Fibroblast of lung (primary cell): ENCODE measurements around the gene ZNF611. TPM values are rescaled to one million over a fixed set of nuclear protein-coding genes. Genes with fewer than 3 reads are reported as not detected.
"Not testable (repeated sequence)": the region's sequence is repeated elsewhere in the genome, so short reads cannot be mapped to it uniquely, and the experiment has no call there.

Experiments used
- DNase-seq, 2 donors: peaks; one replicate each; pipeline versions ENCODE4 v3.0.0 to v3.0.0-alpha.2; 2010; ENCODE audit warnings: low read depth in 2 of 2
- H2AFZ ChIP-seq: 2 replicates; pipeline ENCODE4 v1.5.1; 2012; ENCODE audit warnings: low read length, control low read depth, inconsistent platforms
- H3K27ac ChIP-seq: 2 replicates; pipeline ENCODE4 v1.5.1; 2011; ENCODE audit warnings: low read length, control low read depth; ENCODE audit not compliant: insufficient read depth
- H3K27me3 ChIP-seq: 2 replicates; pipeline ENCODE4 v1.5.1; 2011; ENCODE audit warnings: mild to moderate bottlenecking, low read length; ENCODE audit not compliant: control insufficient read depth, insufficient read depth
- H3K36me3 ChIP-seq: 2 replicates; pipeline ENCODE4 v1.5.1; 2011; ENCODE audit warnings: low read length; ENCODE audit not compliant: control insufficient read depth, insufficient read depth
- H3K4me1 ChIP-seq: 2 replicates; pipeline ENCODE4 v1.5.1; 2011; ENCODE audit warnings: low read length; ENCODE audit not compliant: control insufficient read depth, insufficient read depth; ENCODE audit errors: extremely low read depth
- H3K4me2 ChIP-seq: 2 replicates; pipeline ENCODE4 v1.5.1; 2011; ENCODE audit warnings: low read length, control low read depth; ENCODE audit not compliant: insufficient read depth; ENCODE audit errors: extremely low read depth
- H3K4me3 ChIP-seq, 4 experiments: fragments of 200-600 bp in 1 of 4; sonication (generic) in 1 of 4; replicated peaks in 1 of 4; 2 replicates each; pipeline ENCODE4 v1.5.1; 2011 to 2016; ENCODE audit warnings: low read length in 4 of 4, low read depth in 3 of 4, mild to moderate bottlenecking in 3 of 4, control low read depth in 2 of 4, inconsistent platforms in 1 of 4, mixed read lengths in 1 of 4; ENCODE audit not compliant: insufficient read depth in 1 of 4; ENCODE audit errors: control extremely low read depth in 1 of 4
- H3K79me2 ChIP-seq: 2 replicates; pipeline ENCODE4 v1.5.1; 2012; ENCODE audit warnings: mild to moderate bottlenecking, low read length, inconsistent platforms; ENCODE audit not compliant: control insufficient read depth, insufficient read depth
- H3K9ac ChIP-seq: 2 replicates; pipeline ENCODE4 v1.5.1; 2011; ENCODE audit warnings: mild to moderate bottlenecking, low read length, control low read depth; ENCODE audit not compliant: insufficient read depth
- H3K9me3 ChIP-seq: 2 replicates; pipeline ENCODE4 v1.5.1; 2012; ENCODE audit warnings: low read depth, low read length; ENCODE audit not compliant: control insufficient read depth, insufficient read depth
- H4K20me1 ChIP-seq: 2 replicates; pipeline ENCODE4 v1.5.1; 2011; ENCODE audit warnings: low read length; ENCODE audit not compliant: control insufficient read depth, insufficient read depth; ENCODE audit errors: extremely low read depth
- EZH2 ChIP-seq: IDR thresholded peaks from 2 replicates; pipeline ENCODE4 v1.5.1; 2012; ENCODE audit warnings: low read length, control low read depth, mild to moderate bottlenecking; ENCODE audit errors: missing control alignments
- polyA plus RNA-seq, 2 donors: library from polyadenylated mRNA; depleted of rRNA in 1 of 2; stranded (reverse) in 1 of 2; unstranded in 1 of 2; fragments of >200 nt; gene quantifications; 2 replicates each; pipeline ENCODE4 v1.2.1, GENCODE V29; 2011 to 2012; ENCODE audit warnings: missing spikeins in 1 of 2
- total RNA-seq: library from RNA; depleted of rRNA; stranded (reverse); fragments of >200 nt; gene quantifications from 2 replicates; pipeline ENCODE4 v1.2.1, GENCODE V29; 2014
- TF ChIP-seq, protein P1 (sequence below), 2 donors: IDR thresholded peaks in 1 of 2; conservative IDR thresholded peaks in 1 of 2; 1 replicate in 1 of 2; 2 replicates in 1 of 2; pipeline ENCODE4 v1.5.1; 2011 to 2012; ENCODE audit warnings: low read length in 2 of 2, control low read depth in 1 of 2, inconsistent platforms in 1 of 2, low read depth in 1 of 2, mild to moderate bottlenecking in 1 of 2

Gene ZNF611
- total and polyA plus RNA-seq, 2 donors (not counting 1 experiment from before 2014, with no cell fraction given), result 6.9 to 14.5 TPM

DNA sequence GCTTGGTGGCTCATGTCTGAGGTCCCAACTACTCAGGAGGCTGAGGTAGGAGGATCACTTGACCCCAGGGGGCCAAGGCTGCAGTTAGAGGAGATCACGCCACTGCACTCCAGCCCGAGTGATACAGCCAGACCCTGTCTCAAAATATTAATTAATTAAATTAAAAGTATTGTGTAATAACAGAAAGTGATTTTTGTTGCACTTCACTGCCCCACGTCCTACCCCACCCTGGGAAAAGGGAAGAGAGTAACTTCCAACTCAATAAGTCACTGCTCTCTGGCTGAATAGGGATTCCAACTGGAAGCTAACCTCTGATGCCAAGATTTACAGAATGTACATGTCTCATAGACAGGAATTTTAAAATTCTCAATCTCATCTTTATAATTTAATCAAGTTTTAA lies 47.2 kb downstream of the ZNF611 start:
- no peak for TF ChIP-seq EZH2
- TF ChIP-seq, protein P1, sequence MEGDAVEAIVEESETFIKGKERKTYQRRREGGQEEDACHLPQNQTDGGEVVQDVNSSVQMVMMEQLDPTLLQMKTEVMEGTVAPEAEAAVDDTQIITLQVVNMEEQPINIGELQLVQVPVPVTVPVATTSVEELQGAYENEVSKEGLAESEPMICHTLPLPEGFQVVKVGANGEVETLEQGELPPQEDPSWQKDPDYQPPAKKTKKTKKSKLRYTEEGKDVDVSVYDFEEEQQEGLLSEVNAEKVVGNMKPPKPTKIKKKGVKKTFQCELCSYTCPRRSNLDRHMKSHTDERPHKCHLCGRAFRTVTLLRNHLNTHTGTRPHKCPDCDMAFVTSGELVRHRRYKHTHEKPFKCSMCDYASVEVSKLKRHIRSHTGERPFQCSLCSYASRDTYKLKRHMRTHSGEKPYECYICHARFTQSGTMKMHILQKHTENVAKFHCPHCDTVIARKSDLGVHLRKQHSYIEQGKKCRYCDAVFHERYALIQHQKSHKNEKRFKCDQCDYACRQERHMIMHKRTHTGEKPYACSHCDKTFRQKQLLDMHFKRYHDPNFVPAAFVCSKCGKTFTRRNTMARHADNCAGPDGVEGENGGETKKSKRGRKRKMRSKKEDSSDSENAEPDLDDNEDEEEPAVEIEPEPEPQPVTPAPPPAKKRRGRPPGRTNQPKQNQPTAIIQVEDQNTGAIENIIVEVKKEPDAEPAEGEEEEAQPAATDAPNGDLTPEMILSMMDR (conservative IDR thresholded peaks at IDR 0.05 in 1 of 2, IDR thresholded peaks at IDR 0.05 in 1 of 2; ENCODE audit: low read depth in 1 of 2, low read length in 2 of 2), result no peak
- H3K4me1 ChIP-seq, result peaks cover 2% of the 10 kb centered on the region
- no peaks in the 10 kb centered on the region for H3K27me3 ChIP-seq
- no peak overlapping the region for H2AFZ ChIP-seq
- no peak overlapping the region for H3K27ac ChIP-seq
- DNase-seq, result no peak
- H3K36me3 ChIP-seq, result peaks cover 2% of the 10 kb centered on the region
- no peak overlapping the region for H3K9ac ChIP-seq
- peaks cover 35% of the 10 kb centered on the region for H3K79me2 ChIP-seq
- no peak overlapping the region for H3K4me2 ChIP-seq
- no peaks in the 10 kb centered on the region for H4K20me1 ChIP-seq
- no peak overlapping the region for H3K4me3 ChIP-seq
- H3K9me3 ChIP-seq, result no peaks in the 10 kb centered on the region

DNA sequence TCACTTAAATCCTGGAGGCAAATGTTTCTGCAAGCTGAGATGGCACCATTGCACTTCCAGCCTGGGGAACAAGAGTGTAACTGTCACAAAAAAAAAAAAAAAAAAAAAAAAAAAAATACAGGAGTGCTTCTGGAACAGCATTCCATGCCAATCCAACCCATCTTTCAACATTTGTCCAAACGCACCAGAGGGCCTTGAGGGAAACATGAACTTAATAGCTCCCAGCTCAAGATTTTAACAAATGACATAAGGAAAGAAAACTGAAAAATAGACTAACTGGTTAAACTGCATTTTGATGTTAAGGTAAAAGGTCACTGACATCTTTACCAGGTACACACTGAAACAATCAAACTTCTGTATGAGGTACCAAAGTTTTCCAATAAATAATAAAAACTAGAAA lies 49.0 kb downstream of the ZNF611 start:
- Histone ChIP-seq H4K20me1 (no peaks in the 10 kb centered on the region), H3K9me3 (no peaks in the 10 kb centered on the region), H3K9ac (no peak overlapping the region), H3K27me3 (no peaks in the 10 kb centered on the region), H3K4me3 (no peak overlapping the region), H2AFZ (no peak overlapping the region), H3K4me2 (no peak overlapping the region), H3K27ac (no peak overlapping the region), H3K4me1 (peaks cover under 1% of the 10 kb centered on the region), H3K79me2 (peaks cover 39% of the 10 kb centered on the region), H3K36me3 (peaks cover 2% of the 10 kb centered on the region)
- no peak for TF ChIP-seq EZH2
- TF ChIP-seq, protein P1 (conservative IDR thresholded peaks at IDR 0.05 in 1 of 2, IDR thresholded peaks at IDR 0.05 in 1 of 2; ENCODE audit: low read depth in 1 of 2, low read length in 2 of 2), result no peak
- no peak for DNase-seq

DNA sequence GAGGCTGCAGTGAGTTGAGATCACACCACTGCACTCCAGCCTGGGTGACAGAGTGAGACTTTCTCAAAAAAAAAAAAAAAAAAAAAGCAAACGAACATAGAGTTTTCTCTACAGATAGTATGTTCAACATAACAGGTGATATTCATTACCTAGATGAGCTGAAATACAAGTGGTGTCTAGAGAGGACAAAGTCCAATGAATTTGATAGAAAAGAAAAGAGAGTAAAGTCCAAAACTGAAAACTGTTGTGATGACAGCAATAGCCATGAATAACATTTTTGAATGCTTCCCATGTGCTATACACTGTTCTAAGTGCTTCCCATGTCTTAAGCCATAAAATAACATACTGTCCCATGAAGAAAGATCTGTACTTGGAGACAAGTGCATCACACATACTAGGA lies 53.6 kb downstream of the ZNF611 start:
- not testable (repeated sequence) for H3K9ac ChIP-seq

More for the DNA sequence above, 53.6 kb downstream of the ZNF611 start:
- H3K4me2 ChIP-seq, H3K36me3 ChIP-seq, H2AFZ ChIP-seq, H3K4me1 ChIP-seq, H3K27me3 ChIP-seq, H3K4me3 ChIP-seq, DNase-seq, H4K20me1 ChIP-seq, H3K9me3 ChIP-seq, H3K27ac ChIP-seq: not testable (repeated sequence)
- peaks cover 39% of the 10 kb centered on the region for H3K79me2 ChIP-seq
